NCI-H1436 (cell line): Measurements from ENCODE around the gene NEUROD6.

ENCODE experiments used
- DNase-seq: peaks from one replicate; lab custom pipeline; 2025; lab: John Stamatoyannopoulos, UW

The NEUROD6 gene

GRCh38 chr7:31333291-31333690, 7.2 kb downstream of the NEUROD6 start:
- DNase-seq: no peak

- no peak for DNase-seq
Observed at GRCh38 chr7:31327071-31327470, 13.5 kb downstream of the NEUROD6 start.

DNA sequence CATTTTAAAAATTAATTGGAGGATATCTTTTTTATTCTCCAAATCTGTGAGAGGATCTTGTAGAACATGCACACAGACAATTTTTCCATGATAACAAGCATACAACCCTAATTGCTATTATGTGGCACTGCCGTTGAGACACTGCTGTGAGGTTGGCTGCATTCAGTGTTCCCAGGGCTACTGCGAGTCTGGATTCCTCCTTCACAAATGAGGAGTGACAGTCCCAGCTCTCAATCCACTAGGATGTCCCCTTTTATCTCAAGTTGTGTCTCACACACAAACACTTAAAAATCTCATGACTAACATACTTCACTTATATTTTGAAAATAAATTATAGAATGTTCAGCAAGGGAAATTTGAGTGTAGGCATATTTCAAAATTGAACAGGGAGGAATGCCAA, 14.1 kb downstream of the NEUROD6 start:
- no peak for DNase-seq

DNA sequence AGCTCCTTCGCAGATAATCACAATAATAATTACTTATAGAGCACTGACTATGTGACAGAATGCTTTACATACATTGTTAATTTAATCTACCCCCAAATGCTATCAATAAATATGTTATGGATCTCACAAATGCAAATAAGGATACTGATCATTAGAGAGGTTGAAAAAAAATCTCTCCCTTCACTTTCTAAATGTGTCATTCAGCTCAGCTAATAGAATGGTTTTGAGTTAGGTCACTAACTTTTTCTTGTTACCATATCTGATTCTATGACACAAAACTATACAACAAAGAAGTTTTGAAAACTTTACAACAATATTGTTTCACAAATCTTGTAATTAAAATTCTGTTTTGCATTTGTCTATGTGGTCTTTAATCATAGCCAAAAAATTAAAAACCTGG, 17.4 kb downstream of the NEUROD6 start:
- DNase-seq: no peak

- DNase-seq: no peak
Observed at GRCh38 chr7:31320675-31321074, 19.9 kb downstream of the NEUROD6 start.

DNA sequence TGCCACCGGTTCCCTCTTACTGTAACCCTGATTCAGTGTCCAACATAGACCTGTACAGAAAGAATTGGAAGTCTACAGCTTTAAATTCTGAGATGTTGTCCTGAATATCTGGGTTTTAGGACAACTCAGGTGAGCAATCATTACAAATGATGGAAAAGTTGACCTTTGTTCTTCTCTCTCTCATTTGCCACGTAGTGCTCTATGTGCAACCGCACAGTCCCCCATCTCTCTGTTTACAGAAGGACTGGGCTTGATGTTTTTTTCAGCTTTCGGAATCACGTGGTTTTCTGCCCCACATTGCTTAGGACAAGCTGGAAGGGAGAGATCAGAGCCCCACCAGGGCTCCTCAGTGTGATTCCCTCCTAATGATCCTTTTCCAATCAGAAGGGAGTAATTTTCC, 22.2 kb downstream of the NEUROD6 start:
- no peak for DNase-seq

DNA sequence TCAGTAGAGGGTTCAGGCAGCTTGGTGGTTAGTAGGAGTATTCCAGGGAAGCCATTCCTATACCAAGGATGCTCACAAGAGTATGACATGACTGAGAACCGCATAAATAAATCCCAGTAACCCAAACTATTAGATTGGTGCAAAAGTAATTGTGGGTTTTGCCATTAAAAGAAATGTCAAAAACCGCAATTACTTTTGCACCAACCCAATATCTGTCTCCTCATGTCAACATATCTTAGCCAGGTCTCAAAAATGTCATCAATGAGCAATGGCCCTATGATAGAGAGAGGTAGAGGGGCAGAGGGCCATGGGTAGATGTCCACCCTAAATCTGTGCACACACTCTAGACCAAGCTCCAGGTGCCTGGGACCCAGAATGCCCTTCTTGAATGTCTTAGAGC, 23.6 kb downstream of the NEUROD6 start:
- DNase-seq: no peak

DNA sequence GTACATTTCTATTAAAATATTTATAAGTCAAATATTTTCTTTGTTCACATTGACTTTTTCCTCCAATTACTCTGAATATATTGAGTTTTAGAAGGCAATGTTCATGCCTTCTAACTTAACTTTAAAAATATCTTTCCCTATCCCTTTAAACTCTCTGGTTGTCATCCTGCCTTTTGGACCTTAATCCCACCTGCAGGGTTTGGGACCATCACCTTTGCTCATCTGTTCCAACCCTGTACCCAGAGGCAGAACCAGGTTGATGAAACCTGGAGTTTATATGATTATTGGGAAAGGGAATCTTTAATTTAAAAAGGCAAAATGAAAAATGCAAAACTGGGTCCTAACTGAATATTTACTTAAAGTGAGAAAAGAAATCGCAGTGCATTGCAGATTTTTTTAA, 24.8 kb downstream of the NEUROD6 start:
- no peak for DNase-seq

DNA sequence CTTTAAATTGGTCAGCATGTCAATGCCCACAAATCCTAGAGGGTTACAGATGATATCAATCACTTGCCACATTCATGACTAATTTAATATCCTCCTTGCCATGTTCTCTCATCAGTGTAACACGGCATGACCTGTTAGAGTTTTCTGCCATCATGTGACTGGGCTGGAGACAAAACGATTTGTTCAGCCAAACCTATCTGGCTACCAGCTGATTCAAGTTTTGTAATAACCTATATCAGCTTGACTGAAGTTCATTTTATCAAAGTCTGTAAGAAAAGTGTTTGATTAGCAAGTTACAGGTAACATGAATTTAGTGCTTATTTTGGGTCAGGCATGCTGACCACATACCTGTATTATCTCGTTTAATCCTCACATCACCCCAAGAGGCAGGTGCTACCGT, 25.7 kb downstream of the NEUROD6 start:
- DNase-seq: no peak

DNA sequence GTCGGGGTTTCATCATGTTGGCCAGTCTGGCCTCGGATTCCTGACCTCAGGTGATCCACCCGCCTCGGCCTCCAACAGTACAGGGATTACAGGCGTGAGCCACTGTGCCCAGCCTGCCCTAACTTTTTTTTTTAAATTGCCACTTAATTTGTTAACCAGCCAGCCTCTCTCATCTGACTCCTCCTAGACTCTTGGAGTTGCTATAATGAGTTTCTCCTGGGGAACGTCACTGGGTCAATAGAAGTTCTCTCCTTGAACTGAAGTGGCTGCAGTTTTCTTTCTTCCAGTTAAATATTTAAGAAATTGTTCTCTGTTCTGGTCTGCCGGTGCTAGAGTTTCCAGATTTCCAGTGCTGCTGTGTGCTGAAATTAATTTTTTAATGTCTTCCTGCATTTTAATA, 27.6 kb downstream of the NEUROD6 start:
- DNase-seq: no peak

- DNase-seq: no peak
Observed at GRCh38 chr7:31311552-31311951, 29.0 kb downstream of the NEUROD6 start.

GRCh38 chr7:31310321-31310935, 30.1 kb downstream of the NEUROD6 start:
- DNase-seq: no peak

- DNase-seq: no peak
Observed at GRCh38 chr7:31309407-31309806, 31.1 kb downstream of the NEUROD6 start.

DNA sequence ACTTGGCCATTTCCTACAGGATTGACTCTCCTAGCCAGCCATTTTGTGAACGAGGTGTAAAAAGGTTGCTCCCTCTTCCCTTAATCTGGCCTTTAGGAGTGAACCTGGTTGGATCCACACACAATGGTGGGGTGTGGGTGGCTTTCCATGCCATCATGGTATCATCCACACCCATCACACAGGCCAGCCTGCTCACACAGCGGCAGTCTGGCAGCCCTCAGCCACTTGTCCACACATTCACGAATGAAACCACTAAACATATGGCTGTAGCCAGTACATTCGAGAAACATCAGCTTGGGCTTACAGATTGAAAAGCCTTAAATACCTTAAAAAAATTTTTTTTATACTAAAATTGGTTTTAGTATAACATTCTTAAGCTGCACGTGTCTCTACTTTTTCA, 31.9 kb downstream of the NEUROD6 start:
- no peak for DNase-seq

DNA sequence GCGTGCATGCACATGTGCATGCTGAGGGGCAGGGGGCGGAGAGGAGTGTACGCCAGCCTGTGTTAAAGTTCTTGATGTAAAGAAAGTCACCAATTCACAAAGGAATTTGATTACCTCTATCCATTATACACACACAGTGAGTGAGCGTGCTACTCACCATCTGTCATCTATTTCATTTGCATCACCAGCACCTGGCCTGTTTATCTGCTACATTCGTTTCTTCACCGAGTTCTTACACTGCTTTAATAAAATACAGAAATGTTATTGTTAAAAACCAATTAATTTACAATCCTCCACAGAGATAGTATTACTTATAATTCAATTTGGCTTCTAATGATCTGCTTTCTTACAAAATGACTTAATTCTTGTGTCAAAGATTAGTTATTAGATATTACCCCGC, 32.6 kb downstream of the NEUROD6 start:
- DNase-seq: no peak

DNA sequence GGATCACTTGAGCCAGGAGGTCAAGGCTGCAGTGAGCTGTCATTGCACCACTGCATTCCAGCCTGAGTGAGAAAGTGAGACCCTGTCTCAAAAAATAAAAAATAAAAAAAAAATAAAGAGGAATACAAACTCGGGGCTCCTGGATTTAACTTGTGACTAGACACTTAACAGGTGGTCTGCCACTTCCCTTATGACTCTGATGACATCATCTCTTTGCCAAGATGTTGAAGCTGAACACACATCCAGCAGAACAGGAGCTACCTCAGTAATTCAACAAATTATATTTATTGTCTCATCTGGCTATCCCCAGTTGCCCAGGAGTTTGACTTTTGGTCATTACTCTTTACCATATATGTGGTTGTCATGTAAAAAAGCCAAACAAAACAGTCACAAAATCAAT, 35.3 kb downstream of the NEUROD6 start:
- DNase-seq: no peak

GRCh38 chr7:31304446-31304845, 36.1 kb downstream of the NEUROD6 start:
- no peak for DNase-seq

- no peak for DNase-seq
Observed at GRCh38 chr7:31302356-31302755, 38.2 kb downstream of the NEUROD6 start.

GRCh38 chr7:31299336-31299735, 41.2 kb downstream of the NEUROD6 start:
- DNase-seq: no peak

GRCh38 chr7:31290601-31291000, 49.9 kb downstream of the NEUROD6 start:
- DNase-seq: no peak
